Cardiac atrium fibroblast (primary cell): ENCODE measurements around the gene HEXIM2. TPM values are rescaled to one million over a fixed set of nuclear protein-coding genes. Genes with fewer than 3 reads are reported as not detected.

ENCODE experiments used
- total RNA-seq: library from RNA; depleted of rRNA; stranded (reverse); fragments of >200 nt; gene quantifications from 2 replicates; pipeline ENCODE4 v1.2.3, GENCODE V29; 2015

Gene HEXIM2, protein sequence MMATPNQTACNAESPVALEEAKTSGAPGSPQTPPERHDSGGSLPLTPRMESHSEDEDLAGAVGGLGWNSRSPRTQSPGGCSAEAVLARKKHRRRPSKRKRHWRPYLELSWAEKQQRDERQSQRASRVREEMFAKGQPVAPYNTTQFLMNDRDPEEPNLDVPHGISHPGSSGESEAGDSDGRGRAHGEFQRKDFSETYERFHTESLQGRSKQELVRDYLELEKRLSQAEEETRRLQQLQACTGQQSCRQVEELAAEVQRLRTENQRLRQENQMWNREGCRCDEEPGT
- 2.2 and 10.0 TPM in 2 replicates for total RNA-seq

DNA sequence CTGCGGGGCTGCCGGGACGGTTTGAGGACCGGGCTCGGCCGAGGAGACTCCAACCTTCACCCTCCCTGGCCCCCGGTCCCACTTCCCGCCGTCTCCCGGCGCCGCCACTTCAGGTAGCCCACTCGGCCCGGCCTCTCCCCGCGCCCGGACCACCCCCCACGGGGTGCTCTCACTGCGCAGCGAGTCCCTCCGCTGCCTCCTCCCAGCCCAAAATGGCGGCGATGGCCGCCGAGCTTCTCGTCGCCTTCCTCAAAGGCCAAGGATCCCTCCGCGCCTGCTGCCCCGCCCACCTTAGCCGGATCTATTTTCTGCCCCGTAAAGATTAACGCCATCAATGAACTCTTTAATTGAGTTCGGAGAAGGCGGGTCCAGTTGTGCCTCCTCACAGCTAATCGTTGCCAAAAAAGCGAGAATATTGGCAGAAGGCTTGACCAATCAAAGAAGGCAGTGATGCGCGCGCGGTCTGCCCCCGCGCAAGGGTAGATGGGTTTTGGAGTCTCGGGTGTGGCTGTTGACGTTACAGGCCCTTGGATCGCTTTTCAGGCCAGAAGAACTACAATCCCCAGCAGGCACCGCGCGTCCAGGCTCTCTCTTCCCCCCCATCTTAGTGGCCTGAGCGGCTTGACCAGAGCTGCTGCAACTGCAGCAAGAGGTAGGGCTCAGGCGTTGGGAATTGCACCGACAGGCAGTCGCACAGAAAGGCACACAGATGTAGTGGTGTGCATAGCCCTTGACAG, at the start of gene HEXIM2:
HEXIM2 (plus strand) TSS at position 588 of the 737 bp plus-strand sequence. CDS start 919 bp downstream, outside the sequence.

DNA sequence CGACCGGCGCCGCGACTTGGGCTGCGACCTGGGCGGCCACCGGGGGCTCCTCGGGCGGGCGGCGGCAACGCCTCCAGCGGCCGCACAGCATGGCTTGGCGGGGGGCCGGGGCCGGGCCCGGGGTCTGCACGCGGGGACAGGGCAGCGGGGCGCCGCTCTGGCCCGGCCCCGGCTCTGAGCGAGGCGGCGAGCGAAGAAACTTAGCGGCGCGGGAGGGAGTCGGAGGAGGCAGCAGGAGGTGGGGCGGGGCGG, 29.4 kb upstream of the HEXIM2 start, which contains the start of gene PLCD3:
PLCD3 (minus strand) TSS at position 196 of the 252 bp plus-strand sequence; CDS start at position 91, 105 bp downstream.

DNA sequence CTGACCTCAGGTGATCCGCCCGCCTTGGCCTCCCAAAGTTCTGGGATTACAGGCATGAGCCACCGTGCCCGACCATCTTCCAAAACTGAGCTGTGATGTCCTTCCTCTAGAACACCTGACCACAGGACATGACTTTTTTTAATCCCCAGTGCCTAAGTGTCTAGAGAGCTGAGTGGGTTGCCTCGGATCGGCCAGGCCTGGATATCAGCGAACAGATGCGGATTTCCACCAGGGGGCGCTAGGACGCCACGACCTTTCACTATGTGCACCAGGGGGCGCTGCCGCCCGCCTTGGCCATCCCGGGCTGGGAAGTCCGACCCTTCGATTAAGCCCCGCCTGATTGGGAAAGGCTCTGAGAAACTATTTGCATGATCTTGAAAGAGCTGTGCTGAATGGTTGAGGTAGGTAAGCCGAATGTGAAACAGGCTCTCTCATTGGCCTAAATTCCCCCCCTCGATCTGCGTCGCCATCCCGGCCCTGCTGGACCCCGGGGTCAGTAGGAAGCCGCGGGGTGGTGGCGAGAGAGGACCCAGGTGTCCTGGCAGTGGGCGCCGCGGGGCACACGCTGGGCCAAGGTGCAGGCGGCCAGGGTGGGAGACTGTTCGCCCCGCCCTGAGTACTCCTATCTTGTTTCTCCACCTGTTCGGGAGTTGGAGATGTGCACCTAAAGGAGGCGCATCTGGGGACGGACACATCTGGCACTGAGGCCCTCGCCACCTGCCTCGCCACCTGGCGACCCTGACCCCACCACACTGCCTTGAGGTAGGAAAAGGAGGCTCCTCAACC, 26.3 kb upstream of the HEXIM2 start, which contains the start of gene ACBD4:
ACBD4 (plus strand) TSS at position 496 of the 786 bp plus-strand sequence. CDS start 458 bp downstream, outside the sequence.

DNA sequence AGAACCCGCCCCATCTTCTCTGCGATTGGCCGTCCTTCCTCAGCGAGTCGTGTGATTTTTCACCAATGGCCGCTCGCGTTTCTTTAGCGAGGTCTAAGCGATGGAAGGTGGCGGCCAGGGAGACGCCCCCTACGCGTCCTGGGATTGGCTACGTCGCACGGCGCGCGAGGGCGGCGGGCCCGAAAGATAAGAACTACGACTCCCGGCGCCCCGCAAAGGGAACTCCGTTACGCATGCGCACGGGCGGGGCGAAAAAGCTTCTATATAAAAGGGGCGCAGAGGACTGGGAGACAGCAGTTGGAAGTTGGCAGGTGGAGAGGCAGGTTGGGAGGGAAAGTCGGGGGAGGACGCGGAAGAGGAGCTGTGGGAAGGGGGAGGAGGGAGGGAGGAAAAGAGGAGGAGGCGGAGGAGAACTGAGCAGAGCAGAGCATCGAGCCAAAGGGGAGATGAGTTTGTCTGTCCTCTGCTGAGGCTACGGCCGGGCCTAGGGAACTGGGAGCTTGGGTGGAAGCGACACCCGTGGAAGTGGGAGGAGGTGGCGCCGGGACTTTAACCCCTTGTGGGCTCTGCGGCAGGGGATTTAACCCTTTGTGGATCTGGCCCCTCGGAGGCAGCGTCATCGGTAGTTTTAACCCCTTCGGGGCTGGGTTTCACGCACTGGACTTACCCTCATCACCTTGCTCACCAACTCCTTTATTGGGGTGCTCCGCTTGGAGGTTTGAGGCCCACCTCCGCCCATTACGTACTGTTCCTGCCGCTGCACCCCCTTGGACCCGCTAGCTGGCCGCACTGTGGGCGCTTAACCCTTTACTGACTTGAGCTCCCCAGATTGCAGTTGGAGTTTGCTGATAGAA, 13.3 kb upstream of the HEXIM2 start, which contains the start of gene HEXIM1:
HEXIM1 (plus strand) TSS at position 293 of the 854 bp plus-strand sequence. CDS start 716 bp downstream, outside the sequence.

Other genes starting within 250 kb of the HEXIM2 start
- gene GFAP, start 246.4 kb upstream of the HEXIM2 start, total RNA-seq, result not detected in 2 replicates
- gene KIF18B, start 214.1 kb upstream of the HEXIM2 start, total RNA-seq, result 4.2 and 5.2 TPM in 2 replicates
- 1.5 TPM in 1 of 2 replicates, not detected in the other for gene C1QL1, start 193.6 kb upstream of the HEXIM2 start, total RNA-seq
- 24.9 and 27.1 TPM in 2 replicates for gene DCAKD, start 110.2 kb upstream of the HEXIM2 start, total RNA-seq
- gene NMT1, start 100.6 kb upstream of the HEXIM2 start, total RNA-seq, result 59.3 and 75.5 TPM in 2 replicates
- gene PLCD3, start 29.4 kb upstream of the HEXIM2 start, total RNA-seq, result 33.5 and 63.2 TPM in 2 replicates
- 0.72 and 10.7 TPM in 2 replicates for gene ACBD4, start 26.2 kb upstream of the HEXIM2 start, total RNA-seq
- gene HEXIM1, start 13.4 kb upstream of the HEXIM2 start, total RNA-seq, result 17.3 and 20.9 TPM in 2 replicates
- 1.5 and 3.4 TPM in 2 replicates for gene FMNL1, start 60.0 kb downstream of the HEXIM2 start, total RNA-seq
- gene SPATA32, start 100.2 kb downstream of the HEXIM2 start, total RNA-seq, result not detected in 2 replicates
- 6.3 and 6.6 TPM in 2 replicates for gene MAP3K14, start 155.1 kb downstream of the HEXIM2 start, total RNA-seq